Astrocyte (in vitro differentiated cells and primary cell): ENCODE results near the gene HOXB13. TPM values are rescaled to one million over a fixed set of nuclear protein-coding genes. Genes with fewer than 3 reads are reported as not detected.

Experiments
- DNase-seq: peaks from one replicate; pipeline ENCODE4 v3.0.0-alpha.2; 2010; ENCODE audit warnings: low read depth
- FAIRE-seq: peaks from 2 replicates; lab custom pipeline; 2011; peaks lifted over from hg19 to GRCh38; lab: Jason Lieb, UNC
- H2AFZ ChIP-seq: 2 replicates; pipeline ENCODE4 v1.6.0; 2012; ENCODE audit warnings: low read depth, low read length, inconsistent platforms
- H3K27ac ChIP-seq: 2 replicates; pipeline ENCODE4 v1.5.1; 2011; ENCODE audit warnings: low read depth, low read length, inconsistent platforms
- H3K27me3 ChIP-seq: 2 replicates; pipeline ENCODE4 v1.6.0; 2011; ENCODE audit warnings: low read length, inconsistent platforms; ENCODE audit not compliant: insufficient read depth
- H3K36me3 ChIP-seq: 2 replicates; pipeline ENCODE4 v1.5.1; 2011; ENCODE audit warnings: low read length, inconsistent platforms; ENCODE audit not compliant: insufficient read depth
- H3K4me1 ChIP-seq: 2 replicates; pipeline ENCODE4 v1.5.1; 2011; ENCODE audit warnings: low read length, inconsistent platforms; ENCODE audit not compliant: insufficient read depth
- H3K4me2 ChIP-seq: 2 replicates; pipeline ENCODE4 v1.6.0; 2012; ENCODE audit warnings: low read length, inconsistent platforms
- H3K4me3 ChIP-seq: 2 replicates; pipeline ENCODE4 v1.5.1; 2011; ENCODE audit warnings: low read depth, mild to moderate bottlenecking, low read length, inconsistent platforms; ENCODE audit not compliant: insufficient read depth
- H3K79me2 ChIP-seq: 2 replicates; pipeline ENCODE4 v1.6.0; 2012; ENCODE audit warnings: mild to moderate bottlenecking, low read length, inconsistent platforms; ENCODE audit not compliant: insufficient read depth
- H3K9ac ChIP-seq: 2 replicates; pipeline ENCODE4 v1.6.0; 2012; ENCODE audit warnings: mild to moderate bottlenecking, low read length, inconsistent platforms
- H3K9me3 ChIP-seq: 2 replicates; pipeline ENCODE4 v1.5.1; 2012; ENCODE audit warnings: low read depth, mild to moderate bottlenecking, low read length, inconsistent platforms; ENCODE audit not compliant: insufficient read depth
- H4K20me1 ChIP-seq: 2 replicates; pipeline ENCODE4 v1.6.0; 2012; ENCODE audit warnings: low read length, inconsistent platforms; ENCODE audit not compliant: insufficient read depth
- H3K27ac Mint-ChIP-seq: one replicate; pipeline ENCODE4 v1.8.0; 2021; ENCODE audit warnings: mild to moderate bottlenecking, mixed read lengths; ENCODE audit not compliant: unreplicated experiment
- H3K27me3 Mint-ChIP-seq: one replicate; pipeline ENCODE4 v1.8.0; 2021; ENCODE audit warnings: low read depth, mixed read lengths; ENCODE audit not compliant: unreplicated experiment
- H3K36me3 Mint-ChIP-seq: one replicate; pipeline ENCODE4 v1.8.0; 2021; ENCODE audit warnings: low read depth, mixed read lengths; ENCODE audit not compliant: unreplicated experiment
- H3K4me1 Mint-ChIP-seq: one replicate; pipeline ENCODE4 v1.8.0; 2021; ENCODE audit warnings: low read depth, mixed read lengths; ENCODE audit not compliant: unreplicated experiment
- H3K4me3 Mint-ChIP-seq: one replicate; pipeline ENCODE4 v1.8.0; 2021; ENCODE audit warnings: mild to moderate bottlenecking, moderate library complexity, mixed read lengths; ENCODE audit not compliant: unreplicated experiment
- H3K9me3 Mint-ChIP-seq: one replicate; pipeline ENCODE4 v1.8.0; 2021; ENCODE audit warnings: mild to moderate bottlenecking, mixed read lengths; ENCODE audit not compliant: unreplicated experiment
- EZH2 ChIP-seq: IDR thresholded peaks from 2 replicates; pipeline ENCODE4 v1.6.1; 2012; ENCODE audit warnings: mild to moderate bottlenecking, low read length, inconsistent platforms; ENCODE audit not compliant: insufficient read depth
- total RNA-seq: library from RNA; stranded (reverse); gene quantifications from 2 replicates; pipeline ENCODE4 v1.2.1, GENCODE V29; 2021
- TF ChIP-seq, protein P1 (sequence below): IDR thresholded peaks from 2 replicates; pipeline ENCODE4 v1.5.1; 2011; ENCODE audit warnings: low read depth, mild to moderate bottlenecking, inconsistent platforms, low read length, moderate library complexity; ENCODE audit not compliant: insufficient read depth

The HOXB13 gene
- total RNA-seq, 1 donor from 2014 or later, result not detected

GRCh38 chr17:48690655-48691054 lies 37.9 kb downstream of the HOXB13 start:
- Mint-ChIP-seq H3K27ac (no peak overlapping the region), H3K4me3 (no peak overlapping the region), H3K4me1 (no peaks in the 10 kb centered on the region), H3K27me3 (peaks cover 9% of the 10 kb centered on the region), H3K36me3 (no peaks in the 10 kb centered on the region), H3K9me3 (no peaks in the 10 kb centered on the region)
- no peak overlapping the region for H3K27ac ChIP-seq
- no peaks in the 10 kb centered on the region for H3K4me1 ChIP-seq
- H3K9ac ChIP-seq, result no peak overlapping the region
- peaks cover 8% of the 10 kb centered on the region for H3K27me3 ChIP-seq
- no peaks in the 10 kb centered on the region for H3K36me3 ChIP-seq
- no peaks in the 10 kb centered on the region for H3K9me3 ChIP-seq
- FAIRE-seq (no peak), DNase-seq (no peak)
- no peak overlapping the region for H2AFZ ChIP-seq
- TF ChIP-seq EZH2, result no peak
- TF ChIP-seq, protein P1, sequence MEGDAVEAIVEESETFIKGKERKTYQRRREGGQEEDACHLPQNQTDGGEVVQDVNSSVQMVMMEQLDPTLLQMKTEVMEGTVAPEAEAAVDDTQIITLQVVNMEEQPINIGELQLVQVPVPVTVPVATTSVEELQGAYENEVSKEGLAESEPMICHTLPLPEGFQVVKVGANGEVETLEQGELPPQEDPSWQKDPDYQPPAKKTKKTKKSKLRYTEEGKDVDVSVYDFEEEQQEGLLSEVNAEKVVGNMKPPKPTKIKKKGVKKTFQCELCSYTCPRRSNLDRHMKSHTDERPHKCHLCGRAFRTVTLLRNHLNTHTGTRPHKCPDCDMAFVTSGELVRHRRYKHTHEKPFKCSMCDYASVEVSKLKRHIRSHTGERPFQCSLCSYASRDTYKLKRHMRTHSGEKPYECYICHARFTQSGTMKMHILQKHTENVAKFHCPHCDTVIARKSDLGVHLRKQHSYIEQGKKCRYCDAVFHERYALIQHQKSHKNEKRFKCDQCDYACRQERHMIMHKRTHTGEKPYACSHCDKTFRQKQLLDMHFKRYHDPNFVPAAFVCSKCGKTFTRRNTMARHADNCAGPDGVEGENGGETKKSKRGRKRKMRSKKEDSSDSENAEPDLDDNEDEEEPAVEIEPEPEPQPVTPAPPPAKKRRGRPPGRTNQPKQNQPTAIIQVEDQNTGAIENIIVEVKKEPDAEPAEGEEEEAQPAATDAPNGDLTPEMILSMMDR, result no peak
- H3K4me3 ChIP-seq, result no peak overlapping the region
- H4K20me1 ChIP-seq, result no peaks in the 10 kb centered on the region
- no peak overlapping the region for H3K4me2 ChIP-seq
- H3K79me2 ChIP-seq, result no peaks in the 10 kb centered on the region

DNA sequence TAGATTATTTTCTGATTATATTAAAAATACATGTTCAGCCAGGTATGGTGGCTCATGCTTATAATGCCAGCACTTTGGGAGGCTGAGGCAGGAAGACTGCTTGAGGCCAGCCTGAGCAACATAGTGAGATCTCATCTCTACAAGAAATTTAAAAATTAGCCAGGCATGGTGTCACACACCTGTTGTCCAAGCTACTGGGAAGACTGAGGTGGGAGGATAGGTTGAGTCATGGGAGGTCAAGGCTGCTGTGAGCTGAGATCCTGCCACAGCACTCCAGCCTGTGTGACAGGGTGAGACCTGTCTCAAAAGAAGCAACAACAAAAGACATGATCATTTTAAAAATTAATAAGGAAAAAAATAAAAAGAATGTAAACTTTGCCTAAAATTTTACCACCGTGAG lies 46.9 kb downstream of the HOXB13 start:
- Histone ChIP-seq H2AFZ (no peak overlapping the region), H3K36me3 (no peaks in the 10 kb centered on the region), H3K27me3 (peaks cover 29% of the 10 kb centered on the region), H3K9ac (no peak overlapping the region), H3K4me1 (no peaks in the 10 kb centered on the region), H3K79me2 (no peaks in the 10 kb centered on the region), H3K4me3 (no peak overlapping the region), H3K9me3 (no peaks in the 10 kb centered on the region), H4K20me1 (no peaks in the 10 kb centered on the region), H3K4me2 (no peak overlapping the region), H3K27ac (no peak overlapping the region)
- DNase-seq (no peak), FAIRE-seq (no peak)
- Mint-ChIP-seq H3K27me3 (peaks cover 77% of the 10 kb centered on the region), H3K4me1 (no peaks in the 10 kb centered on the region), H3K27ac (no peak overlapping the region), H3K4me3 (no peak overlapping the region), H3K36me3 (no peaks in the 10 kb centered on the region), H3K9me3 (peaks cover 4% of the 10 kb centered on the region)
- no peak for TF ChIP-seq EZH2
- TF ChIP-seq, protein P1, result no peak

GRCh38 chr17:48679385-48680096 lies 49.0 kb downstream of the HOXB13 start:
- H3K27me3 Mint-ChIP-seq, result peaks cover 80% of the 10 kb centered on the region
- H3K9me3 Mint-ChIP-seq, result peaks cover 4% of the 10 kb centered on the region

More at GRCh38 chr17:48679385-48680096, 49.0 kb downstream of the HOXB13 start:
- TF ChIP-seq, protein P1, result no peak
- TF ChIP-seq EZH2, result no peak
- Histone ChIP-seq H3K27me3 (peaks cover 29% of the 10 kb centered on the region), H3K4me1 (no peaks in the 10 kb centered on the region), H2AFZ (no peak overlapping the region), H3K79me2 (no peaks in the 10 kb centered on the region), H3K4me3 (no peak overlapping the region), H3K9me3 (no peaks in the 10 kb centered on the region), H3K4me2 (no peak overlapping the region), H3K27ac (no peak overlapping the region), H4K20me1 (no peaks in the 10 kb centered on the region), H3K9ac (no peak overlapping the region), H3K36me3 (no peaks in the 10 kb centered on the region)
- DNase-seq (no peak), FAIRE-seq (no peak)
- no peaks in the 10 kb centered on the region for H3K4me1 Mint-ChIP-seq
- H3K27ac Mint-ChIP-seq, result no peak overlapping the region
- H3K4me3 Mint-ChIP-seq, result no peak overlapping the region
- H3K36me3 Mint-ChIP-seq, result no peaks in the 10 kb centered on the region
